Measurements from ENCODE around the gene EXOC4. TPM values are rescaled to one million over a fixed set of nuclear protein-coding genes. Genes with fewer than 3 reads are reported as not detected.
"Not testable (repeated sequence)": the region's sequence is repeated elsewhere in the genome, so short reads cannot be mapped to it uniquely, and the experiment has no call there.

The EXOC4 gene
- total RNA-seq, 1 experiment from 2014 or later: 62.4 TPM

DNA sequence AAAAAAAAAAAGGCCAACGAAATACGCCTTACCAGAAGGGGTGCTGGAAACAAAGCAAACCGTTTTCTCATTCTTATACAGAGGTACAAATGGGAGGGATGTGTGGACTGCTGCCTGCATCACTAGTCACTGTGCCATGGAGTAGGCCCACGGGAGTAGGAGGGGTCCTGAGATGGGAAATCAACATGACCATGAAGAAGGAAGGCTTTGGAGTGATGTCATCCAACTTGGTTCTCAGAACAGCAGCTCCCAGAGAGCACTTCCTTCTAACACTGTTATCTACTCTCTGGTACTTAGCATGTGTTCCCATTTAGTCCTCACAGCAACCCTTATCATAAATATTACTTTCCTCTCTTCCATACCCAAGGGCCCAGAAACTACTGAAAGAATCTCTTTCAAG lies 814.3 kb downstream of the EXOC4 start:
- in situ Hi-C loops (cut with HindIII; ENCODE audit: low sequenced_read_pairs): no loop called here
- DNase-seq (ENCODE audit: low spot score): no peak

DNA sequence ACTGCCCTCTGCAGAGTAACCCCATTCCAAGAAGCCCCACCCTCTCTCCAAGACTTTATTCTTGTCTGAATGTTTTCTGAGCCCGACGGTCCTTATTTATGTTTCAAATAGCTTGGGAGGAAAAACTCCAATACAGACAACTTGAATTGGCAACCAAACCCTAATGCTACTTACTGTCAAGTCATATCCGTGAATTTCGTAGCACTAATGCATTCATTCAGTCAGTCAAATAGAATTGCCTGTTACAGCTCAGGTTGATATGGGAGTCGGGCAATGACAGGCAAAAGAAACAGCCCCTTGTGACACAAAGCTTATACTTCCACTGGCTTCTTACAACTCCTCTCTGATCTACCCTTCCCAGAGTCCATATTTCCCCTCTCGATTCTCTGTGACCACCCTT lies 815.8 kb downstream of the EXOC4 start:
- in situ Hi-C loops (cut with HindIII; ENCODE audit: low sequenced_read_pairs): no loop called here
- DNase-seq (ENCODE audit: low spot score): no peak

GRCh38 chr7:134069187-134069586 lies 816.3 kb downstream of the EXOC4 start:
- in situ Hi-C loops (cut with HindIII; ENCODE audit: low sequenced_read_pairs): no loop called here
- DNase-seq (ENCODE audit: low spot score): no peak

DNA sequence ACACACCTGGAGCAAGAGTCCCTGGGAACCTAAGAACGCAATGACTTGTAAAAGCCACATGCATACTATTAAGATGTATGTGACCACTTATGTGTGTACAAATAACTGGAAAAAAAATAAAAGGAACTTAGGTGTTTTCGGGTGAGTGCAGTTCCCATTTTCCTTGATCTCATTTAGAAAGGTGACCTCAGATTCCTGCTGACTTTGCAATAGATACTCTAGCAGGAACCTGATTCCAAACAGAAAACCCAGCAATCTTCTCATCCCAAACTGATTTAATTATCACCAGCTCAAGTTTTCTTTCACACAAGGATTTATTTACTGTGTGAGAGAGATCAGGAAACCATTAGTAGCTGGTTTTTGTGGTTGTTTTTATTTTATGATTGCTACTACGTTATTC lies 817.8 kb downstream of the EXOC4 start:
- in situ Hi-C loops (cut with HindIII; ENCODE audit: low sequenced_read_pairs): no loop called here
- DNase-seq (ENCODE audit: low spot score): no peak

DNA sequence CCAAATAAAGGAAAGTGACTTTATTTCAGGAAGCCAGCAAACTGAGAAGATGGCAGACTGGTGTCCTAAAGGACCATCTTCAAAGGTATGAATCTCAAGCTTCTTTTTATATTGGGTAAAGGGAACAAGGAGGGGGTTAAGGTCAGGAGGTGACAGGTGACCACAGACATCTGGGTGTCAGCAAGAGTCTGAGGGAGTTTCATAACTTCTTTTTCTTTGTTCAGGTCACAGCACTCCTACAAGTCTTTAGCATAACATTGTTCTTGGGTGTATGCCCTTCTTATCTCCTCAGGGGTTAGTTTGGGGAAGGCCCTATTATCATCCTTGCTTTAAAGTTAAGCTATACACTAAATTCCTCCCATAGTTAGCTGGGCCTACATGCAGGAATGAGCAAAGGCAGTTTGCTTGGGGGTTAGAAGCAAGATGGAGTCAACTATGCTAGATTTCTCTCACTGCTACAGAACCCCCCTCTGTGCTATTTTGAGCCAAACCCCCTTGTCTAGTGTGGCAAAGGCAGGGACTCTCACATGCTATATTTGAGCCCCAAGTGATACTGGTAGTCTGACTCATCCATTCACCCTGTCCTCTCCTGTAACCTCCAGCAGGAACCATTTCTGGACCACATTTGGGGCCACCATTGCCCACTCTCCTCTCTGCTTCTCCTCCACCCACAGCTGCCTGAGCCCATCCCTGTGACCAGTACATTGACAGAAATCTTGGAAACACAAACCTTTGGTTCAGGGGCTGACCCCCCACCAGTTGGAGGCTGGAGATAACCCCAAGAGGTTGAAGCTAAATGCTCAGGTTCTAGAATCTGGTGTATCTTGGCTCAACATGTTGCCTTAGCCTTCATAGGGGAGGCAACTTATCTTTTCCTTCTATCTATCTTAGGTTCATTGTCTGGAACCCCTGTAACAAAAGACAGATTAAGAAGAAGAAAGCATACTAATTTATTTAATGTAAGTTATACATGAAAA lies 818.8 kb downstream of the EXOC4 start:
- no peak for DNase-seq (ENCODE audit: low spot score)
- in situ Hi-C loops (cut with HindIII; ENCODE audit: low sequenced_read_pairs): no loop called here

GRCh38 chr7:134073276-134073675 lies 820.4 kb downstream of the EXOC4 start:
- no peak for DNase-seq (ENCODE audit: low spot score)
- in situ Hi-C loops (cut with HindIII; ENCODE audit: low sequenced_read_pairs): no loop called here

GRCh38 chr7:134075799-134076198 lies 822.9 kb downstream of the EXOC4 start:
- in situ Hi-C loops (cut with HindIII; ENCODE audit: low sequenced_read_pairs): no loop called here
- no peak for DNase-seq (ENCODE audit: low spot score)

- DNase-seq (ENCODE audit: low spot score); in situ Hi-C loops (cut with HindIII; ENCODE audit: low sequenced_read_pairs): not testable (repeated sequence)
Measured at GRCh38 chr7:134077560-134077959, 824.7 kb downstream of the EXOC4 start.

GRCh38 chr7:134078991-134079390 lies 826.1 kb downstream of the EXOC4 start:
- in situ Hi-C loops (cut with HindIII; ENCODE audit: low sequenced_read_pairs): no loop called here
- no peak for DNase-seq (ENCODE audit: low spot score)

DNA sequence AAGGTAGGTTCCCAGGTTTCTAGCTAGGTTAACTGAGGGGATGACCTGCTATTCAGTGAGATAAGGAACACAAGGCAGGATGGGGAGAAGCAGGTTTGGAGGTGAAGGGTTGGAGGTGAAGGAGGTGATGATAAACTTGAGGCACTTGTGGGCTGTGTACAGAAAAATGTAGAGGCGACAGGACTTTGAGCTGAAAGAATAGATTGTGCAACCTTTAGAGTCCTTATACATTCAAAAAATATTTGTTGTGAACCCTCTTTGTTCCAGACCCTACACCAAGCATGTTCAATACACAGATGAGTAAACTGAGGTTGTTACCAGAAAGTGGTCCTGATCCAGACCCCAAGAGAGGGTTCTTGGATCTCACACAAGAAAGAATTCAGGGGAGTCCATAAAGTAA lies 828.8 kb downstream of the EXOC4 start:
- in situ Hi-C loops (cut with HindIII; ENCODE audit: low sequenced_read_pairs): no loop called here
- DNase-seq (ENCODE audit: low spot score): no peak

- in situ Hi-C loops (cut with HindIII; ENCODE audit: low sequenced_read_pairs): no loop called here
- no peak for DNase-seq (ENCODE audit: low spot score)
Measured at GRCh38 chr7:134083766-134084487, 831.0 kb downstream of the EXOC4 start.

DNA sequence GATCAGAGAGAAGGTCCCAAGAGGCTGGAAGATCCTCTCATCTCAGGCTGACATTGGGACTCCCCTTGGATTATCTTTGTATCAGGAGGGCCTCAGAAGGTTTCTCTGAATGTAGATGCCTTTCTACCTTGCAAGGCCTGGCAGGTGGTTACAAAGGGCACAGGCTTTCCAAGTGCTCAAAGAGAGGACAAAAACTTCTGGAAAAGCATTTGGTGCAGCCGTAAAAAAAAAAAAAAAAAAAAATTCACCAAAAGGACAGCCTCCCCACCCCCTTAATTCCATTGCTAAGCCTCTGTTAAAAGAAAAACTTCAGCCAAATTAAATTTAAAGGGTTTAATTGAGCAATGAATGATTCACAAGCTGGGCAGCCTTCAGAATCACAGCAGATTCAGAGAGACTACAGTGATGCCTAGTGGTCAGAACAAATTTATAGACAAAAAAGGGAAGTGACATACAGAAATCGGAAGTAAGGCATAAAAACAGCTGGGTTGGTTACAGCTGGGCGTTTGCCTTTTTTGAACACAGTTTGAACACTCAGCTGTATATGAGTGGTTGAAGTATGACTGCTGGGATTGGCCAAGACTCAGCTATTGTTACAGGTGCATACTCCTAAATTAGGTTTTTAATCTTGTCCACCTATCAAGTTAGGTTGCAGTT lies 831.7 kb downstream of the EXOC4 start:
- DNase-seq (ENCODE audit: low spot score): no peak
- in situ Hi-C loops (cut with HindIII; ENCODE audit: low sequenced_read_pairs): no loop called here

DNA sequence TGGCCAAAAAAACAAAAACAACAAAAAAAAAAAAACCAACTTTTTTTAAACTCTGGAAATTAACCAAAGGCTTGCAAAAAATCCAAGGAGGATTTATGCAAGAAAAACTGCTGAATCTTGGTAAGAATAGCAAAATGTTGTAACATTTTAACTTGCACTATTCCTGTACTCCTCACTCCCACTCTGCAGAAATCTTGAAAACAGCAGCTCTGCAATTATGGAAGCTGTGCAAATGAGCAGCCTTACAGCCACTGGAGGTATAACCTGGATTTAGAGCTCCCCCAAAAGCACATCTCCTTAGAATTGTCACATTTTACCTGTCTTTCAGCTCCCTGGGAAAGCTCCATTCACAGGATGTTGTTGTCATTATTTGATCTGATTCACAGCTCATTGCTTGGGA lies 832.4 kb downstream of the EXOC4 start:
- in situ Hi-C loops (cut with HindIII; ENCODE audit: low sequenced_read_pairs): no loop called here
- DNase-seq (ENCODE audit: low spot score): no peak

- in situ Hi-C loops (cut with HindIII; ENCODE audit: low sequenced_read_pairs): no loop called here
Measured at GRCh38 chr7:134086998-134087735, 834.3 kb downstream of the EXOC4 start.

GRCh38 chr7:134088199-134088598 lies 835.3 kb downstream of the EXOC4 start:
- no peak for DNase-seq (ENCODE audit: low spot score)
- in situ Hi-C loops (cut with HindIII; ENCODE audit: low sequenced_read_pairs): no loop called here

More at GRCh38 chr7:134086998-134087735, 834.3 kb downstream of the EXOC4 start:
- DNase-seq (ENCODE audit: low spot score): no peak

GRCh38 chr7:134089446-134089845 lies 836.6 kb downstream of the EXOC4 start:
- DNase-seq (ENCODE audit: low spot score): no peak

DNA sequence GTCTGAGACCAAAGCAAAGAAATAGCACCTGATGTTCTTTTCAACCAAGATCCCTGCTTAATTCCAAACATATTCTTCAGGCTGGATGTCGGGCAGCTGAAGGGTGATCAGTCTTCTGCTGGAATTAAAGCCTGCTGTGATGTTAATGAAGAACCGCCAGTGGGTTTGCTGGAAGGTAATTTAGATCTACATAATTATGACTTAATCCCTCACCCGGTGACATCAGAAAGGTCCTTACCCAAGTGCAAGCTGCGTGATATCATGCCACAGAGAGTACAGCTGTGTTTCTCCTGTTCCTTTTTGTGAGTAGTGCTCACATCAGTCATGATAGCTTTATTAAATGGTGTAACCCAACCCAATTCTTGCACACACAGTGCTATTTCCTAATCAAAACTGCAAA lies 845.2 kb downstream of the EXOC4 start:
- in situ Hi-C loops (cut with HindIII; ENCODE audit: low sequenced_read_pairs): no loop called here
- no peak for DNase-seq (ENCODE audit: low spot score)

More at GRCh38 chr7:134089446-134089845, 836.6 kb downstream of the EXOC4 start:
- in situ Hi-C loops (cut with HindIII; ENCODE audit: low sequenced_read_pairs): no loop called here

GRCh38 chr7:134101716-134102115 lies 848.8 kb downstream of the EXOC4 start:
- in situ Hi-C loops (cut with HindIII; ENCODE audit: low sequenced_read_pairs): no loop called here
- no peak for DNase-seq (ENCODE audit: low spot score)

DNA sequence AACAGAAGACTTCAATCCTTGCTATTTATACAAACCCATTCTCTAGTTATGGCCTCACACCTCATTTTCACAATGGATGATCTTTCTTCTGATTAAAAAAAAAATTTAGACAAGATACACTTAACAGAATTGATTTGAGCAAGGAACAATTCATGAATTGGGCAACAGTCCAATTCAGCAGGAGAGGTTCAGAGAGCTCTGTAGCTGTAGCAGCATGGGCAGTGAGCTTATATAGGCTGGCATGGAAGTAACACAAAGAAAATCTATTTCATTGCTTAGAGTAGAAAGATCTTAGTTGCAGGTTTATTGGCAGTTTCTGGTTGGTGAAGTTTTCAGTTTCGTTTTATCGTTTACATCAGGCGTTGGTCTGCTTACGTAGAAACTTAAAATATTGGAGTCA lies 851.3 kb downstream of the EXOC4 start:
- in situ Hi-C loops (cut with HindIII; ENCODE audit: low sequenced_read_pairs): no loop called here
- no peak for DNase-seq (ENCODE audit: low spot score)

All from G401 (cell line).